EL (cell line): ENCODE results near the gene CD3E.
A peak's percentile ranks its signal among the peaks of the same experiment; 100 is the strongest.

Experiments
- DNase-seq: peaks from one replicate; pipeline ENCODE4 v3.0.0-alpha.2; 2016

CD3E gene

DNA sequence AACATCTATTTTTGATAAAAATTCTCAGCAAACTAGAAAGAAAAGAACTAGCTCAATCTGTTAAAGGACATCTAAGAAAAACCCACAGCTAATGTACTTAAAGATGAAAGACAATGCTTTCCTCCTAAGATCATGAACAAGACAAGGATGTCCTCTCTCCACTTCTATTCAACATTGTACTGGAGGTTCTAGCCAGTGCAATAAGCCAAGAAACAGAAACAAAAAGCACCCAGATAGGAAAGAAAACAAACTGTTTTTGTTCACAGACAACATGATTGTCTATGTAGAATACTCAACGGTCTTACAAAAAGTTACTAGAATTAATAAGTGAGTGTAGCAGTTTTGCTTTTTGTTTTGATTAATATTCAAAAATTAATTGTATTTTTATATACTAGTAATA lies 30.2 kb downstream of the CD3E start:
- DNase-seq, result no peak

DNA sequence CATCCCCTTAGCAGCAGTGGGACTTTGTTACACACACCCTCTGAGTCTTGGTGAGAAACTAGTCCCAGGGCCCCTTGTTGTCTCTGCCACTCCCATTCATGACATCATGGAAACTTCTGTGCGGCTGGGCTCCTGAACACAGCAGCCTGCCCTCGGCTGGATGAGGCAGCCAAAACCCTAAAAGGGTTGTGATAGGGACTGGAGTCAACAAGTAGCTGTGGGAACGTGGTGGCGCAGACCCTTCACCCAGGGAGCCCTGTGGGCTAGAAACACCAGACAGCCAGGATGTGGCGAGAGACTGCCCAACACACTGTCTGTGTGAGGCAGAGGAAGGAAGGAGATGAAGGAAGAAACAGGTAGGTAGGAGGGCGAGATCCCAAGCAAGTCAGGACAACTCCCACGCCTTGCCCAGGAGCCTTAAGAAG lies 34.1 kb downstream of the CD3E start:
- no peak for DNase-seq

DNA sequence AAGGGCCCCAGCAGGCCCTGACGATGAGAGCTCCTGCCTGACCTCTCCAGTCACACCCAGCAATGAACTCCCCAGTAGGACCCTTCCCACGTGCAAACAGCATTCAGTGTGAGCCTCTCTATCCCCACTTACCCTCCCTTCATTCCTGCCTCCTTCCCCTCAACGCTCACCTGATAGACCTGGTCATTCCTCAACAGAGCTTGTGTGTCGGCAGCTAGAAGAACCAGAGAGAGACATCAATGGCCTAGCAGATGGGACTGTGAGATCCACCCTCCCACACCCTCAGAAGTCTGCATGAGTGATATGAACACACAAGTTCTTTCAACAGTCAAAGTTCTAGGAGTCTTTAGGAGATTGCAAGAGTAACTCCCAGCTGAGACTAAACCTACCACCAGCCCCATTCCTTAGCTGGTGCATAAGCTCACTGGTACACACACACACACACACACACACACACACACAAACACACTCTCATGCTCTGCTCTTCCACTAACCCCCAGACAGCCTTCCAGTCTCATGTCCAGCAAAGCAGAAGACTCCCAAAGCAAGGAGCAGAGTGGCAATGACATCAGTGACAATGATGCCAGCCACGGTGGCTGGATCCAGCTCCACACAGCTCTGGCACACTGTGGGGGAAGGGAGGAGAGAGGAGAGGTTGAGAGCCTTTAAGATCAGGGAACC lies 34.9 kb downstream of the CD3E start:
- no peak for DNase-seq

- no peak for DNase-seq
These were observed 35.9 kb downstream of the CD3E start for GRCh38 chr11:118340449-118340848.

DNA sequence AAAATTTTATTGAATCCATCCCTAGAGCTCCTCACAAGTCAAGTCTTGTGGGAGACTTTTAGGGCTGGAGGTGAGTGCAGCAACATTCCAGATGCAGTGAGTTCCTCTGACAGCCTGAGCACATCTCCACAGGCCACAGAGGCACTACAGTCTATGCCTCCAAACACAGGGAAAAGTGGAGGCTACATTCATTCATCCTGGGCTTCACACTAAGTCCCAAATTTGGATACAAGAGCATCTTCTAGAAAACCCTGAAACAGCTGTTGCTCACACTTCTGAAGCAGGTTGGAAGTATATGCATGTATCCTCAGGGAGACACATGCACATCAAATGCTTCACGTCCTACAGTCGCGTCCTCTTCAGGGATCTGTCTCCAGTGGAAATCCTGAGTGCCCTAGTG lies 36.7 kb downstream of the CD3E start:
- no peak for DNase-seq

DNA sequence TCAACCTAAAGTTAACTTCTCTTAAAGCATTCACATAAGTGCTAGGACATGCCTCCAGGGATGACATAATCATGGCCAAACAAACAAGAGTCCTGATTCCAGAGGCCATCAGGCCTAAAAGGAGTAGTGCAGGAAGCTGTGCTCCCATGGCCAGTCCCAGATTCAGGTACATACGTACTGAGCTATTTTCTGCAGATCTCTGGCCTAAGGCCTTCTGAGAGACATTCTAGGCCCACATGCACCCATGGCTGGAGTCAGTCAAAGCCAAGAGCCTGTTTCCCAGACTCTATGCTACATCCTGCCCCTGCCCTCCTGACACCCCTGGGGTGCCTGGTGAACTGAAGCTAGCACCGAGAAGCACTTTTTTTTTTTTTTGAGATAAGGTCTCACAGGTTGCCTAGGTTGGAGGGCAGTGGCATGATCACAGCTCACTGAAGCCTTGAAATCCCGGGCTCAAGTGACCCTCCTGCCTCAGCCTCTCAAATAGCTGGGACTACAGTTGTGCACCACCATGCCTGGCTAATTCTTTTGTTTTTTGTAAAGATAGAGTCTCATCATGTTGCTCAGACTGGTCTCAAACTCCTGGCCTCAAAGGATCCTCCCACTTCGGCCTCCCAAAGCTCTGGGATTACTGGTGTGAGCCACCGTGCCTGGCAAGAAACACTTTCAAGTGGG lies 37.4 kb downstream of the CD3E start:
- DNase-seq, result no peak

GRCh38 chr11:118342503-118343161 lies 38.1 kb downstream of the CD3E start, which contains the start of gene CD3D:
TSS of gene CD3D (minus strand) at chr11:118342705. CDS start at chr11:118342607, 98 bp downstream.
- no peak for DNase-seq

GRCh38 chr11:118343248-118343647 lies 38.7 kb downstream of the CD3E start:
- no peak for DNase-seq

GRCh38 chr11:118343981-118344515 lies 39.5 kb downstream of the CD3E start, which contains the start of gene CD3G:
TSS of gene CD3G (plus strand) at chr11:118344344. CDS start at chr11:118344424, 80 bp downstream.
- DNase-seq, result no peak

- DNase-seq, result no peak
These were observed 44.9 kb downstream of the CD3E start for GRCh38 chr11:118349475-118349874.

GRCh38 chr11:118353084-118353710 lies 48.7 kb downstream of the CD3E start:
- peak; percentile 29 for DNase-seq

DNA sequence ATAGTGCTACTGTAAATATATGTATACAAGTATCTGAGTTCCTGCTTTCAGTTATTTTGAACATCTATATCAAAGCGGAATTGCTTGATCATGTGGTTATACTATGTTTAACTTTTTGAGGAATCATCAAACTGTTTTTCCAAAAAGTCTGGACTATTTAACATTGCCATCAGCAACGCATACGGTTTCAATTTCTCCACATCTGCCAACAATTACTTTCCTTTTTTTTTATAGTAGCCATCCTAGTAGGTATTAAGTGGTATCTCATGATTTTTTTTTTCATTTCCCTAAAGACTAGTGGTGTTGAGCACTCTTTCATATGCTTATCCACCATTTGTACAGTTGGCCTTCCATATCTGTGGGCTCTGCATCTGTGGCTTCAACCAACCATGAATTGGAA lies 53.5 kb downstream of the CD3E start:
- no peak for DNase-seq

DNA sequence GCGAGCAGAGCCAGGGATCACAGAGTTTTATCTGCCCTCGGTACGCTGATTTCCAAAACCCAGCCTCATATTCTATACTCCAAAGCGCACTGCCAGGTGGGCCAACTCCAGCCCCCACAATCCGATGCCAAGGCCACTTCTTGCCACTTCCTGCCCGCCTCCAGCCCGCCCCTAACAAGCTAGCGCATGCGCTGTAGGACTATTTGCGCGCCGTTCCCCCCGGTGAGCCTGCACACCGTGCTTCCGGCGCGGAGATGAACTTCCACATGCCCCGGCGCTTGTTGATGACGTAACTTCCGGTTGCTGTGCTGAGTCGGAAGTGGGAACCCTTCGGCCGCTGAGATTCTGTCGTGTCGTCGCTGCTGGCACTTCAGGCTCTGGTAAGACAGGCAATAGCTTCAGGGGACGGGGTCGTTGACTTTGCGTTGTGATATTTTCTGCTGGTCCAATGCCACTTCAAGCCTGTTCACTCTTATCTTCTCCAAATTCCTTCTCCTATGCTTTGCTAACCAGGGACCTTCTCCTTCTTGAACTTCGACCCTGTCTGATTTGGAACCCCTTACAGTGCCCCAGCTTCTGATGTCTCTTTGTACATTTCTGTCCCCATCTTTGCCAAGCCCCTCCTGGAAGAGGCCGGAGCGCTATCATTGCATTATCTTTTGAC lies 54.9 kb downstream of the CD3E start, which contains the start of gene UBE4A:
Gene UBE4A, plus strand, starts transcription at position 306 of the 664 bp plus-strand sequence. CDS start 5,481 bp downstream, outside the sequence.
- peak; percentile 92 for DNase-seq

GRCh38 chr11:118364956-118365615 lies 60.6 kb downstream of the CD3E start:
- no peak for DNase-seq
